NCI-H226 (cell line): ENCODE results near the gene ADH1C.
"Not testable (repeated sequence)": the region's sequence is repeated elsewhere in the genome, so short reads cannot be mapped to it uniquely, and the experiment has no call there.

Experiments
- DNase-seq: peaks from one replicate; pipeline ENCODE4 v3.0.0-alpha.2; 2015

ADH1C gene

GRCh38 chr4:99352602-99353537 is at the start of gene ADH1C:
Gene ADH1C, minus strand, starts transcription at chr4:99352746. Its CDS starts 71 bp downstream, at chr4:99352675.
- no peak for DNase-seq

GRCh38 chr4:99400831-99401230 is 48.3 kb upstream of the ADH1C start:
- no peak for DNase-seq

- no peak for DNase-seq
Measured at GRCh38 chr4:99399017-99399416, 46.5 kb upstream of the ADH1C start.

- no peak for DNase-seq
Measured at GRCh38 chr4:99395595-99396364, 43.2 kb upstream of the ADH1C start.

- DNase-seq: no peak
Measured at GRCh38 chr4:99394896-99395295, 42.4 kb upstream of the ADH1C start.

GRCh38 chr4:99390055-99390454 is 37.5 kb upstream of the ADH1C start:
- DNase-seq: no peak

- DNase-seq: no peak
Measured at GRCh38 chr4:99389606-99390005, 37.1 kb upstream of the ADH1C start.

- no peak for DNase-seq
Measured at GRCh38 chr4:99383833-99384392, 31.4 kb upstream of the ADH1C start.

- no peak for DNase-seq
Measured at GRCh38 chr4:99383399-99383798, 30.9 kb upstream of the ADH1C start.

- DNase-seq: no peak
Measured at GRCh38 chr4:99382745-99383360, 30.3 kb upstream of the ADH1C start.

- no peak for DNase-seq
Measured at GRCh38 chr4:99381588-99382175, 29.1 kb upstream of the ADH1C start.

GRCh38 chr4:99379571-99379970 is 27.0 kb upstream of the ADH1C start:
- no peak for DNase-seq

GRCh38 chr4:99378876-99379275 is 26.3 kb upstream of the ADH1C start:
- no peak for DNase-seq

GRCh38 chr4:99377341-99377740 is 24.8 kb upstream of the ADH1C start:
- not testable (repeated sequence) for DNase-seq

- DNase-seq: not testable (repeated sequence)
Measured at GRCh38 chr4:99372464-99372863, 19.9 kb upstream of the ADH1C start.

GRCh38 chr4:99367817-99368216 is 15.3 kb upstream of the ADH1C start:
- not testable (repeated sequence) for DNase-seq

- DNase-seq: no peak
Measured at GRCh38 chr4:99366491-99366890, 13.9 kb upstream of the ADH1C start.

- no peak for DNase-seq
Measured at GRCh38 chr4:99362768-99363167, 10.2 kb upstream of the ADH1C start.

- no peak for DNase-seq
Measured at GRCh38 chr4:99361899-99362275, 9.3 kb upstream of the ADH1C start.

GRCh38 chr4:99361268-99361898 is 8.8 kb upstream of the ADH1C start:
- no peak for DNase-seq

GRCh38 chr4:99359480-99360204 is 7.1 kb upstream of the ADH1C start:
- DNase-seq: no peak

- DNase-seq: no peak
Measured at GRCh38 chr4:99357948-99358347, 5.4 kb upstream of the ADH1C start.
